Activated naive CD4-positive, alpha-beta T cell treated with anti-CD3 and anti-CD28 coated beads, Interleukin-2, amount 50 U/mL, for 24 hours (primary cell): ENCODE data around the gene SMAD4.
A peak's percentile ranks its signal among the peaks of the same experiment; 100 is the strongest.
"Not testable (repeated sequence)": the region's sequence is repeated elsewhere in the genome, so short reads cannot be mapped to it uniquely, and the experiment has no call there.

Experiments
- H3K27ac Mint-ChIP-seq: one replicate; pipeline ENCODE4 v1.8.0; 2021; ENCODE audit warnings: mild to moderate bottlenecking, mixed read lengths
- H3K27me3 Mint-ChIP-seq: one replicate; pipeline ENCODE4 v1.8.0; 2021; ENCODE audit warnings: mixed read lengths
- H3K36me3 Mint-ChIP-seq: one replicate; pipeline ENCODE4 v1.8.0; 2021; ENCODE audit warnings: mixed read lengths
- H3K4me1 Mint-ChIP-seq: one replicate; pipeline ENCODE4 v1.8.0; 2021; ENCODE audit warnings: mixed read lengths
- H3K4me3 Mint-ChIP-seq: one replicate; pipeline ENCODE4 v1.8.0; 2021; ENCODE audit warnings: mild to moderate bottlenecking, mixed read lengths
- H3K9me3 Mint-ChIP-seq: one replicate; pipeline ENCODE4 v1.8.0; 2021; ENCODE audit warnings: mixed read lengths

The SMAD4 gene

GRCh38 chr18:51107598-51108305, 77.7 kb downstream of the SMAD4 start:
- no peak overlapping the region for H3K4me3 Mint-ChIP-seq
- H3K36me3 Mint-ChIP-seq, result no peaks in the 10 kb centered on the region
- peaks cover 22% of the 10 kb centered on the region for H3K4me1 Mint-ChIP-seq
- no peaks in the 10 kb centered on the region for H3K27me3 Mint-ChIP-seq
- no peaks in the 10 kb centered on the region for H3K9me3 Mint-ChIP-seq
- H3K27ac Mint-ChIP-seq, result peak overlapping the region; percentile 1

- no peak overlapping the region for H3K4me3 Mint-ChIP-seq
- H3K36me3 Mint-ChIP-seq, result no peaks in the 10 kb centered on the region
- no peak overlapping the region for H3K27ac Mint-ChIP-seq
- H3K4me1 Mint-ChIP-seq, result peaks cover 22% of the 10 kb centered on the region
- H3K27me3 Mint-ChIP-seq, result no peaks in the 10 kb centered on the region
- no peaks in the 10 kb centered on the region for H3K9me3 Mint-ChIP-seq
These were observed 78.3 kb downstream of the SMAD4 start for GRCh38 chr18:51108330-51108729.

- Mint-ChIP-seq H3K27ac (no peak overlapping the region), H3K27me3 (no peaks in the 10 kb centered on the region), H3K9me3 (no peaks in the 10 kb centered on the region), H3K4me1 (peaks cover 22% of the 10 kb centered on the region), H3K4me3 (no peak overlapping the region), H3K36me3 (no peaks in the 10 kb centered on the region)
These were observed 80.2 kb downstream of the SMAD4 start for GRCh38 chr18:51110073-51110797.

GRCh38 chr18:51111633-51112355, 81.8 kb downstream of the SMAD4 start:
- not testable (repeated sequence) for H3K27me3 Mint-ChIP-seq, H3K27ac Mint-ChIP-seq, H3K9me3 Mint-ChIP-seq, H3K36me3 Mint-ChIP-seq, H3K4me3 Mint-ChIP-seq
- peaks cover 22% of the 10 kb centered on the region for H3K4me1 Mint-ChIP-seq

GRCh38 chr18:51116996-51117395, 87.0 kb downstream of the SMAD4 start:
- not testable (repeated sequence) for H3K9me3 Mint-ChIP-seq, H3K27ac Mint-ChIP-seq, H3K4me1 Mint-ChIP-seq, H3K4me3 Mint-ChIP-seq, H3K36me3 Mint-ChIP-seq, H3K27me3 Mint-ChIP-seq

- not testable (repeated sequence) for H3K27ac Mint-ChIP-seq, H3K9me3 Mint-ChIP-seq, H3K4me3 Mint-ChIP-seq, H3K4me1 Mint-ChIP-seq, H3K36me3 Mint-ChIP-seq, H3K27me3 Mint-ChIP-seq
These were observed 89.5 kb downstream of the SMAD4 start for GRCh38 chr18:51119561-51119960.

- not testable (repeated sequence) for H3K27ac Mint-ChIP-seq, H3K4me3 Mint-ChIP-seq, H3K9me3 Mint-ChIP-seq, H3K4me1 Mint-ChIP-seq, H3K27me3 Mint-ChIP-seq, H3K36me3 Mint-ChIP-seq
These were observed 90.0 kb downstream of the SMAD4 start for GRCh38 chr18:51119976-51120375.

- H3K27ac Mint-ChIP-seq, result no peak overlapping the region
- no peaks in the 10 kb centered on the region for H3K27me3 Mint-ChIP-seq
- H3K4me3 Mint-ChIP-seq, result no peak overlapping the region
- peaks cover 3% of the 10 kb centered on the region for H3K36me3 Mint-ChIP-seq
- no peaks in the 10 kb centered on the region for H3K4me1 Mint-ChIP-seq
- no peaks in the 10 kb centered on the region for H3K9me3 Mint-ChIP-seq
These were observed 91.0 kb downstream of the SMAD4 start for GRCh38 chr18:51120809-51121596.

- no peak overlapping the region for H3K27ac Mint-ChIP-seq
- H3K9me3 Mint-ChIP-seq, result no peaks in the 10 kb centered on the region
- H3K27me3 Mint-ChIP-seq, result no peaks in the 10 kb centered on the region
- H3K4me1 Mint-ChIP-seq, result no peaks in the 10 kb centered on the region
- H3K36me3 Mint-ChIP-seq, result peaks cover 3% of the 10 kb centered on the region
- no peak overlapping the region for H3K4me3 Mint-ChIP-seq
These were observed 91.5 kb downstream of the SMAD4 start for GRCh38 chr18:51121597-51121857.

GRCh38 chr18:51122266-51123045, 92.4 kb downstream of the SMAD4 start:
- no peak overlapping the region for H3K27ac Mint-ChIP-seq
- H3K4me1 Mint-ChIP-seq, result no peaks in the 10 kb centered on the region
- no peaks in the 10 kb centered on the region for H3K27me3 Mint-ChIP-seq
- H3K4me3 Mint-ChIP-seq, result no peak overlapping the region
- no peaks in the 10 kb centered on the region for H3K9me3 Mint-ChIP-seq
- H3K36me3 Mint-ChIP-seq, result peaks cover 3% of the 10 kb centered on the region

- no peaks in the 10 kb centered on the region for H3K27me3 Mint-ChIP-seq
These were observed 93.0 kb downstream of the SMAD4 start for GRCh38 chr18:51123046-51123395.

GRCh38 chr18:51123481-51123880, 93.5 kb downstream of the SMAD4 start:
- H3K4me1 Mint-ChIP-seq, result no peaks in the 10 kb centered on the region
- H3K27ac Mint-ChIP-seq, result no peak overlapping the region
- H3K36me3 Mint-ChIP-seq, result no peaks in the 10 kb centered on the region
- no peak overlapping the region for H3K4me3 Mint-ChIP-seq
- H3K27me3 Mint-ChIP-seq, result no peaks in the 10 kb centered on the region
- no peaks in the 10 kb centered on the region for H3K9me3 Mint-ChIP-seq

More at GRCh38 chr18:51123046-51123395, 93.0 kb downstream of the SMAD4 start:
- no peak overlapping the region for H3K4me3 Mint-ChIP-seq
- H3K9me3 Mint-ChIP-seq, result no peaks in the 10 kb centered on the region
- H3K36me3 Mint-ChIP-seq, result peaks cover 3% of the 10 kb centered on the region
- H3K4me1 Mint-ChIP-seq, result no peaks in the 10 kb centered on the region
- no peak overlapping the region for H3K27ac Mint-ChIP-seq

GRCh38 chr18:51123936-51124486, 94.0 kb downstream of the SMAD4 start:
- no peak overlapping the region for H3K27ac Mint-ChIP-seq
- H3K4me3 Mint-ChIP-seq, result no peak overlapping the region
- H3K9me3 Mint-ChIP-seq, result no peaks in the 10 kb centered on the region
- H3K36me3 Mint-ChIP-seq, result no peaks in the 10 kb centered on the region
- H3K4me1 Mint-ChIP-seq, result peaks cover 3% of the 10 kb centered on the region
- no peaks in the 10 kb centered on the region for H3K27me3 Mint-ChIP-seq

GRCh38 chr18:51125976-51126375, 96.0 kb downstream of the SMAD4 start:
- H3K27me3 Mint-ChIP-seq, result no peaks in the 10 kb centered on the region
- H3K4me1 Mint-ChIP-seq, result peaks cover 3% of the 10 kb centered on the region
- no peaks in the 10 kb centered on the region for H3K9me3 Mint-ChIP-seq
- H3K27ac Mint-ChIP-seq, result no peak overlapping the region
- H3K4me3 Mint-ChIP-seq, result no peak overlapping the region
- no peaks in the 10 kb centered on the region for H3K36me3 Mint-ChIP-seq

GRCh38 chr18:51127664-51128063, 97.7 kb downstream of the SMAD4 start:
- Mint-ChIP-seq H3K4me3 (no peak overlapping the region), H3K27me3 (no peaks in the 10 kb centered on the region), H3K4me1 (peaks cover 3% of the 10 kb centered on the region), H3K36me3 (no peaks in the 10 kb centered on the region), H3K9me3 (no peaks in the 10 kb centered on the region), H3K27ac (no peak overlapping the region)
